Colon (tissue), 2 donors: ENCODE measurements around the gene CDH11.

Experiments used
- FAIRE-seq: peaks from 2 replicates; lab custom pipeline; 2012; peaks lifted over from hg19 to GRCh38; lab: Jason Lieb, UNC
- donor health status: control.
- donor health status: control.

Gene CDH11, protein sequence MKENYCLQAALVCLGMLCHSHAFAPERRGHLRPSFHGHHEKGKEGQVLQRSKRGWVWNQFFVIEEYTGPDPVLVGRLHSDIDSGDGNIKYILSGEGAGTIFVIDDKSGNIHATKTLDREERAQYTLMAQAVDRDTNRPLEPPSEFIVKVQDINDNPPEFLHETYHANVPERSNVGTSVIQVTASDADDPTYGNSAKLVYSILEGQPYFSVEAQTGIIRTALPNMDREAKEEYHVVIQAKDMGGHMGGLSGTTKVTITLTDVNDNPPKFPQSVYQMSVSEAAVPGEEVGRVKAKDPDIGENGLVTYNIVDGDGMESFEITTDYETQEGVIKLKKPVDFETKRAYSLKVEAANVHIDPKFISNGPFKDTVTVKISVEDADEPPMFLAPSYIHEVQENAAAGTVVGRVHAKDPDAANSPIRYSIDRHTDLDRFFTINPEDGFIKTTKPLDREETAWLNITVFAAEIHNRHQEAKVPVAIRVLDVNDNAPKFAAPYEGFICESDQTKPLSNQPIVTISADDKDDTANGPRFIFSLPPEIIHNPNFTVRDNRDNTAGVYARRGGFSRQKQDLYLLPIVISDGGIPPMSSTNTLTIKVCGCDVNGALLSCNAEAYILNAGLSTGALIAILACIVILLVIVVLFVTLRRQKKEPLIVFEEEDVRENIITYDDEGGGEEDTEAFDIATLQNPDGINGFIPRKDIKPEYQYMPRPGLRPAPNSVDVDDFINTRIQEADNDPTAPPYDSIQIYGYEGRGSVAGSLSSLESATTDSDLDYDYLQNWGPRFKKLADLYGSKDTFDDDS

GRCh38 chr16:65121870-65122723 is at the start of gene CDH11:
Gene CDH11, minus strand, starts transcription at chr16:65122063. Its CDS starts 117,194 bp downstream, at chr16:65004869.
- no peak for FAIRE-seq

- no peak for FAIRE-seq
These were observed 32.5 kb upstream of the CDH11 start for GRCh38 chr16:65154321-65154720.

DNA sequence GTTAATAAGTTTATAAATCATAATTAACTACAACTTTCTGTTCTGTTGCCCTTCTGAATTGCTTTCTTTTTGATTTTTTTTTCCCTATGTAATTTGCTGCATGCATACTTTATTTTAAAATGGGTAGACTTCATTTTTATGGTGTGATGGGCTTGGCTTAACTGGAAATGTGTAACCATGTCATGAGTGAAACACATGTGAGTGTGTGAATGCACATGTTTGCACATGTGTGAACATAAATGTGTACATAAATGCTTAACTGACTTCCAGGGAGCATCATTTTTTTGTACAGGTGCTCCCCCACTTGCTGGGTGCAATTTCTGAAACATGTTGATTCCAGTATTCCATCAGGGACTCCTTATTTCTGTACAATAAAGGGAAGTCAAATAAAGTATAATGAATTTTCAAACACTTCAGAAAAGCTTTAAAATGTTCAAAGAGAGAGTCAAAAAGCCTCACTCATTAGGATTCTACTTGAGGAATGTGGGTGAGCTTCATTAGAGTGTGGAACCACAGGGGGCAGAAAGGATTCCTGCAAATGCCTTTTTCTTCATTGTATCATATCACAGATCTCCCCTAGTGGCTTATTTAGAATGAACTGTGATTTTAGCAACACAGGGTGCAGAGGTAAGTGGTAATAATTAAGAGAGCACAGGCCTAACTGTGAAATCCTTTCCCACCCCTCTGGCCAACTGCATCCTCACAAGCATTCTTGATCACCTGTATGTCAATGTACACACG is 31.7 kb upstream of the CDH11 start:
- no peak for FAIRE-seq

GRCh38 chr16:65148804-65149203 is 26.9 kb upstream of the CDH11 start:
- no peak for FAIRE-seq

DNA sequence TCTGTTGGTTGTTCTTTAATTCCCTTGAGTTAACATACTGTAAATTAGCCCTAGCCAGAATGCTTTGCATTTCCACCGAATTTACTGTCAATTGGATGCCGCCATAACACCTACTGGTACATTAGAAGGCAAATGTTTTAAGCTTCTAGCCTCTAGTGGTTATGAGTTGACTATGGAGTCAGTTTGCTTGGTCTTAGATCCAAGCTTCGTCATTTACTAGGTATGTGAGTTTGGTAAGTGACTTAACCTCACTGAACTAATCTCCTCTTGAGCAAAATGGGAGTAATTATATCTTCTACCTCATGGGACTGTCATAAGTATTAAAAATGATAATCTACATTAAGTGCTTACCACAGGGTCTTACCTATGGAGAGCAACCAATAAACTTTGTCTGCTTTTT is 20.4 kb upstream of the CDH11 start:
- FAIRE-seq, result no peak

DNA sequence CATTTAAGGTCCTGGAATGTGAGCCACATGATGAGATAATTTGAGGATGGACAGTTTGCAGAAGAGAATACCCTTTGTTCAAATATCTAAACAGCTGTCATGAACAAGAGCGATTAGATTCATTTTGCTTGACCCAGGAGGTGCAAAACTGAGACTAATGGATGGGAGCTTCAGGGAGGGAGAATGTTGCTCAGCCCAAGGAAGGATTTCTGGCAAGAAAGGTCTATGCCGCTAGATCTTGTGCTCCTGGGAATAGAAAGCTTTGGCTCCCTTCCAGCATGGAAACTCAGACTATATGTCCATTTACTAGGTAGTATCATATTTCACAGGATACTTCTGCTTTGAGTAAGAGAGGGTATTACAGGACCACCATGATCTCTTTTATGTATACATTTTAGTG is 14.8 kb upstream of the CDH11 start:
- no peak for FAIRE-seq

DNA sequence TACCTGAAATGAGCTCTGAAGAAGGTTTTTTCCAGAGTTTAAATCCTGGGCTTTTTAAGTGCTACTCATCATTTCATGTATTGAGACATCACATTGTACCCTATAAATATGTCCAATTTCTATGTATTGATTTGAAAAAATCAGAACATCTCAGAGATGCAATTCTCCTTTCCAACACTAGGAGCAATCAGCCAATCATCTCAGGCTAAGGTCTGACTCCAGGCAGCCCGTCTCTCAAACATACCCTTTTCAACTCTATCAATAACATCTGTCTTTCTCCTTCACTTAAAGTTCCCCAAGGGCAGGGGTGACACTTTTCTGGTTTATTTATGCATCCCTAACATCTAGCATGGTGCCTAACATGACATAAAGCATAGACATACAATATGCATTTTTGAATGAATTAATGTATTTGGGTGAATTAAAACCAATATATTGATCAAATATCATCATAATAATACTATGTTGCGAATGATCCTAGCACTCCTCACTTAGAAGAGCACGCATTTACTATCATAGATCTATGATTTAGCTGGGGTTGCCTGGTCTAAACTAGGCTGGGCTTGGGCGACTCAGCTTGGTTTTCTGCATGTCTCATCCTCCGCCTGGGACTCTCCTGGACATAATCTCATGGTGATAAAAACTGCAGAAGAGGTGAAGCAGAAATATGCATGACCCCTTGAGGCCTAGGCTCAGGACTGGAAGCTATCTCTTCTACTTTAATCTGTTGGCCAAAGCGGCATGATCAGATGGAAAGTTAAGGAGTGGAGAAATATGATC is 5.2 kb upstream of the CDH11 start:
- no peak for FAIRE-seq

- FAIRE-seq, result no peak
These were observed 4.0 kb upstream of the CDH11 start for GRCh38 chr16:65125871-65126270.

DNA sequence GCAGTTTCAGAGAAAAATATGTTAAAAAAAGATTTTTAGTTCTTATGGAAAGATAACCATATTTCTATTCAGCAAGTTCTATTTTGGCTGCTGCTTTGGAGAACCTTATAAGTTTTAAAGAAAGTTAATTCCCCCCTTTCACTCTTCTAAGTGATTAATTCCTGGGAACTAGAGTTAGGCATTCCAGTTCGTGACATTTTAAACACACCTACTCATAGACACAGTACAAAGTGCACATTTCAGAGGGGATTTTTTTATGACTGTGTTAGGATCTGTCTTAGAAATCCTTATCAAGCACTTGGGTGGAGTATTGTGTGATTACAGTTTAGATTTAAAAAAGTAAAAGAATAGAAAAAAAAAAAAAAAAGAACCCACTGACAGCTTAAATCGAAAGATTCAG is 3.5 kb upstream of the CDH11 start:
- FAIRE-seq, result no peak

- FAIRE-seq, result no peak
These were observed 2.7 kb upstream of the CDH11 start for GRCh38 chr16:65124596-65124995.

DNA sequence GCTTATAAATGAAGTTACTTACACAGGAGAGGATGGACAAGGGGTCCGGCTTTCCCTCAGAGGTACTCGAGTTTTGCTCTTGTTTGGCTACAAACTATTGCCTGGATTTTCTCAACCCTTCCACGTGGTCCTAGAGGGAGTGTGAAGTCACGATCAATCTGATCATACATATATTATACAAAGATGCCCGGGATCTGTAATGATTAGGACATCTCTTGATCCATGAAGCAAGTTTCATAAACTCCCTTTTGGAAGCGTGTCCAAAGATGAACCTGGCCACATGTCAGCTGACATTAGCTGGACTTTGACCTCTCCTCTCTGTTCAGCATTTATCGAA is 2.3 kb upstream of the CDH11 start:
- FAIRE-seq, result no peak

- FAIRE-seq, result no peak
These were observed 1.7 kb upstream of the CDH11 start for GRCh38 chr16:65123396-65124211.

DNA sequence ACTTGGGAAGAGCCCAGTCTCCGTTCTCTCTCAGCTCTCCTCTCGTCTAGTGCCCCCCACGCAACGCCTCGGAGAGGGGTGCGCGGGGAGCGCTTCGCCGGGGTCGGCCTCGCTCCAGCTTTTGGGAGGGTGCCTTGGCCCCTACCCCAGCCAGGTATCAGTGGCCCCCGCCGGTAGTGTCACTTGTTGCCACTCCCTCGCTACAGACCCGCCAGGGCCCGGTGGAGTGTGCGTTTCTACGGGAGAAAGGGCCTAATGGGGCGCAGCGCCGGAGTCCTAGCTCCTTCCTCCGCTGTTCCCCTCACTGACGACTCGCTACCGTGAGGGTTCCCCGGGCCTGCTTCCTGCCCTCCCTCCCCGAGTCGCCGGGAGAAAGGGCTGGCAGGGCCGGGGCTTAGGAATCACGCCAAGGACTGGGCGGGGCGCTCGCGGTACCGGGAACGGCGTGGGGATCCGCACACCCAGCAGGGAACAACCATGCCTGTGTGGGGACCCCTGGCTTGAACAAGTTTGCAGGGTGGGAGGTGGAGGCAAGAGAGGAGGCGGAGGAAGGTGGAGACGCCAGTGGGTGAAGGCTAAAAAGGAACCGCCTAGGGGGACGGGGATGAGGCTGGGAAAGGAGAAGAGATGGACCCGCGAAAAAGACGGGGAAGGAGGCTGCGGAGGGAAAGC is 997 bp upstream of the CDH11 start:
- FAIRE-seq, result no peak

DNA sequence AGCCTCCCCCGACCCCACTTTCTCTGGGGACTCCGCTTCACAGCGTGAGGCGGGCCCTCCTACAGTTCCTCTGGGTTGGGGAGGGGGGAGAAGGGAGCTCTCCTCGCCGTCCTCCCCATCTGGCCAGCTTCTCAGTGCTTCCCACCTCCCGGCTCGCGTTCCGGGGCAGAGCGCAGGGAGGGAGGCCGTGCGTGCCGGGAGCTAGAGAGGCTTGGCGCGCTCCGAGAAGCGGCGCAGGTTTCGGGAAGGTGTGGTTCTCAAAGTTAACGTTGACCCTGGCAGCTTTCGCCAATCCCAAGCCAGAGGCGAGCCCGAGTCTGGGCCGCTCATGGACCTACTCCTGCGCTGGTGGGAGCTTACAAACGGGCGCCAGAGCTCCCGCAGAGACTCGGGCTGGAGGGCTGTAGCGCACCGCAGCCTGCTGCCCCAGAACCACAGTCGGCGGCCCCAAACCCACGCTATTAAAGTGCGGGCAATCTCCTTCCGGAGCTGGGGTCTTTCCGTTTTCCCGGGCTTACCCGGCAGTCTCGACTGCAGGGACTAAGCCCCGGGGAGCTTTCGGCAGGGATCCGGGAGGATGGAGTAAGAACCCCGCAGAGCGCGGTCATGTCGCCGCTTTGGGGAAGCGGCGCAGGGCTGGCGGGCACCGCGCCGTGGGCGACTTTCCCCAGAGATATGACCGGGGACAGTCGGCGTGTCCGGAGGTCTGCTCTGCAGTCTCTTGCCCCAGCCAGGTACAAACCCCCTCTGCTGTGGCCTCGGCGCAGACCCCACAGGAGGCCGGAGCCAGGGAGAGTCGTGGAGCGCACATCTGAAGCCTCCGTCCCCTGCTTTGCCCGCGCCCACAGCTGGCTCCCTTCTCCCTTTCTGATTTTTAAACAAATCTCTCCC is 787 bp downstream of the CDH11 start:
- FAIRE-seq, result no peak

- no peak for FAIRE-seq
These were observed 1.4 kb downstream of the CDH11 start for GRCh38 chr16:65120461-65120830.

GRCh38 chr16:65119901-65120401 is 1.9 kb downstream of the CDH11 start:
- no peak for FAIRE-seq

- FAIRE-seq, result no peak
These were observed 2.4 kb downstream of the CDH11 start for GRCh38 chr16:65119435-65119834.

GRCh38 chr16:65118871-65119270 is 3.0 kb downstream of the CDH11 start:
- no peak for FAIRE-seq
